ENCODE data around the gene TPM4.
A peak's percentile ranks its signal among the peaks of the same experiment; 100 is the strongest.

Gene TPM4

DNA sequence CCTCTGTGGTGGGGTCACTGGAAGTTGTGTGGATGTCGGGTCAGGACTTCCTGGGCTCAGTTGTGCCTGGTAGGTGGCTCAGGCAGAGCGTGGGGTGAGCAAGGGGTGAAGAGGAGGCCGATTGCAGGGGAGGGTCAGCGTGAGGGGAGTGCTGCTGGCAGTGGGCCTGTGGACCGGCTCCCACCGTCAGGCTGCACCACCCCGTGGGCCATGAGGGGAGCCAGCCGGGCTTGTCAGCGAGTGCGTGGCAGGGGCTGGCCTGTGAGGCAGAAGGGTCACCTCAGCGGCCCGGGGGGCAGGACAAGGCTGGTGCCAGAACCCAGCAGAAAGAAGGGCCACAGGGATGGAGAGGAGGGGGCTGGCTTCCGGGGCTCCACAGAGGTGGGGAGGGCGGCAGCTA lies 48.7 kb downstream of the TPM4 start:
- no peak for DNase-seq (ENCODE audit: low read depth in 1 of 2, low spot score in 1 of 2)

DNA sequence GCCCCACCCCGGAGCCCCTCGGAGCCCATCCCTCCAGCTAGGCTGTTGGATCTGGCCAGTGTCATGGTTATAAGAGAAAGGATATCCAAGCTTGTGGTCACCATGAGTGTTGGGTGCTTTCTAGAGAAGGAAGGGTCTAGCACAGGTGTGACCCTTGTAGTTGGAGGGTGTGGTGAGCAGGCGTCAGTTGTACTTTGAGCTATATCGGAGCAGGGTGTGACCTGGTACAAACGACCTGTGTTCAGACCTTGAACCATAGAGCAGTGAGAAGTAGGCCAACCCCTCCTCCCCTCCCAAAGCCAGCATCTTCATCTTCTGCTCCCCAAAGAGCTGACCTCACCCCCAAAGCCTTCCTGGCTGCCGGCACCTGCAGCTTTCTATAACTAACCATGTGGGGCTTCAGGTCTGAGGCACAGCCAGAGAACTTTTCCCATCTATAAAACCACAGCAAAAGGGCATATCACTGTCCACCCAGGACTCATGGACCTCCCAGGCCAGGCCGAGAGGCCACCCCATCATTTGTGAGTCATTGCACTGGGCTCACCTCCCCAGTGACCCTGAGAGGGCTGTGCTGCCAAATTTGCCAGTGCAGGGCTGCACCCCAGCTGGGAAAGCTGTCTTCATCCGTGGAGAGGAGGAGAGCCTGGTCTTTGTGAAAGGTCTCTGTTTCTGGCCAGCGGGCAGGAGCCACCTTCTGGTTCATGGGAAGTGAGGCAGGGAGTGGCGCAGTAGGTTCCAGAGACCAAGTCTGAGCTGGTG lies 49.6 kb downstream of the TPM4 start:
- no peak for DNase-seq (ENCODE audit: low read depth in 1 of 2, low spot score in 1 of 2)

DNA sequence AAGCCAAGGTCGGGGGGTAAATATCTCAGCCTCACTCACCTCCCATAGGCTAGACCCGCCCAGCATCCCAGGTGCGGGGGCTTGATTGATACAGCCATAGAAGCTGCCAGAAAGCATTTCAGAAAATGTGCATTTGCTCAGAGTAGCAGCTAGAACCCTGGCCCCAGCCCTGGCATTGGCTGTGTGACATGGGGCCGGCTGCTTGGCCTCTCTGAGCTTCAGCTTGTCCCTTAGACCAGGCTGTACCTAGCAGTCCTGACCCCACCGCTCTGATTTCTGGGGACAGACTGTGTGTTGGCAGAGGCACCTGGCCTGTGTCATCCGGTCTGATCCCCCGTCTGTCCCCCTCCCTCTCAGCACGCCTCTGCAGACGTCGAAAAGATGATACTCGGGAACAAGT lies 50.8 kb downstream of the TPM4 start:
- DNase-seq (ENCODE audit: low read depth in 1 of 2, low spot score in 1 of 2): no peak

DNA sequence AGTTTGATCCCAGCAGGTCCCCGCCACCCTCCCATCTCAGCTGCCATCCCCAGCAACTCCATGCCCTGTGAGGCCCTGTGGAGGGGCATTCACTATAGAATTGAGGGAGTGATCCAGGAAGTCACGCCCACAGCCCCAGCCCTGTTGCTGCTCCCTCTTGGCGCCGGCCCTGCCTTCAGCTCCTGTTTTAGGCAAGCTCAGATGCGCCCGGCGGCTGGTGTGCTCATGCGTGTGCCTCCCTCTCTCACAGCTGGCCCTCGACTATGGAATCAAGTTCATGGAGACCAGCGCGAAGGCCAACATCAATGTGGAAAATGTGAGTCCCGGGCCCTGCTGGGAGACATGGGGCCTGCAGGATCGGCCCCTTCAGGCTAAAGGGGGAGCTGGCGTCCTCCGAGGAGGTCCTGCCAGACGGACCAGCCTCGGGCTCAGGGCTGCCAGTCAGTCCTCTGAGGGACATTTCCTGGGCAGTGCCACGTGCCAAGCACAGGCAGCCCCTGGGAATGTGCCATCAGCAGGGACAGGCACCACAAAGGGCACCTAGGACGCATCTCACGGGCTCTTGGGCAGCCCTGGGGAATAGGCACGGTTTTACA lies 51.6 kb downstream of the TPM4 start:
- no peak for DNase-seq (ENCODE audit: low read depth in 1 of 2, low spot score in 1 of 2)

DNA sequence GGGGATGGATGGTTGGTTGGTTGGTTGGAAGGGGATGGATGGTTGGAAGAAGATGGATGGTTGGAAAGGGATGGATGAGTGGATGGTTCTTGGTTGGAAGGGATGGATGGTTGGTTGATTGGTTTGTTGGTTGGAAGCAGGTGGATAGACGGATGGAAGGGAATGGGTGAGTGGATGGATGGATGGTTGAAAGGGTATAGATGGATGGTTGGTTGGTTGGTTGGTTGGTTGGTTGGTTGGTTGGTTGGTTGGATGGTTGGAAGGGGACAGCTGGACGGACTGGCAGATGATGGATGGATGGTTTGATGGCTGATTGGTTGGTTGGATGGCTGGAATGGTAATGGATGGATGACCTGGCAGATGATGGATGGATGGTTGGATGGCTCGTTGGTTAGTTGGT lies 55.4 kb downstream of the TPM4 start:
- DNase-seq (ENCODE audit: low read depth in 1 of 2, low spot score in 1 of 2): no peak

DNA sequence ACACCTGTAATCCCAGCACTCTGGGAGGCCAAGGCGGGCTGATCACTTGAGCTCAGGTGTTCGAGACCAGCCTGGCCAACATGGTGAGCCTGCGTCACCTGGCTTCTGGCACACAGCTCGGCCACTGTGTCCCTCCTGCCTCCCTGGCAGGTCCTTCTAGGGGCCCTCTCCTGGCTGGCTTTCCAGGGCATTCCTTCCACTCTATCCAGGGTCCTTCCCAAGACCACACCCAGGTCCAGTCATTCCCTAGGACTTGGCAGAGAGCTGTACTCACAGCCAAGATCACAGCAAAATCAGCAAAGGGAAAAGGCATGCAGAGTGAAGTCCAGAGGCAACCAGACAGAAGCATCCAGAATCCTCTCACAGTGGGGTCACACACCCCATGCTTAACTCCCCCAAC lies 57.5 kb downstream of the TPM4 start:
- DNase-seq (ENCODE audit: low read depth in 1 of 2, low spot score in 1 of 2): no peak

DNA sequence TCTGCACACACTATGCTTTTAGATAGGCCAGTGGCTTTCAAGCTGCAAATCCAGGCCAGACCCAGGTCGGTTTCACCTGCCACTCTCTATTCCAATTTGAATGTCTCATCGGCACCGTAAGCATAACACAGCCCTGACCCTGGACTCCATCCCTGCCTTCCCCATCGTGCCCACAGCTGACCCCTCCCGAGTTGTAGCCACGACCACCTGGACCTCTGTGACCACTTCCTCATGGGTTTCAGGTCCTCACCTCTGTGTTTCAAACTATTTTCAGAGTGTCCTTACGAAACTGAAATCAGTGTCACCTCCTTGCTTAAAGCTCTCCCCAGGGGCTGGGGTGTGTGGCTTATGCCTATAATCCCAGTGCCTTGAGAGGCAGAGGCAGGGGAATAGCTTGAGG lies 58.2 kb downstream of the TPM4 start:
- no peak for DNase-seq (ENCODE audit: low read depth in 1 of 2, low spot score in 1 of 2)

DNA sequence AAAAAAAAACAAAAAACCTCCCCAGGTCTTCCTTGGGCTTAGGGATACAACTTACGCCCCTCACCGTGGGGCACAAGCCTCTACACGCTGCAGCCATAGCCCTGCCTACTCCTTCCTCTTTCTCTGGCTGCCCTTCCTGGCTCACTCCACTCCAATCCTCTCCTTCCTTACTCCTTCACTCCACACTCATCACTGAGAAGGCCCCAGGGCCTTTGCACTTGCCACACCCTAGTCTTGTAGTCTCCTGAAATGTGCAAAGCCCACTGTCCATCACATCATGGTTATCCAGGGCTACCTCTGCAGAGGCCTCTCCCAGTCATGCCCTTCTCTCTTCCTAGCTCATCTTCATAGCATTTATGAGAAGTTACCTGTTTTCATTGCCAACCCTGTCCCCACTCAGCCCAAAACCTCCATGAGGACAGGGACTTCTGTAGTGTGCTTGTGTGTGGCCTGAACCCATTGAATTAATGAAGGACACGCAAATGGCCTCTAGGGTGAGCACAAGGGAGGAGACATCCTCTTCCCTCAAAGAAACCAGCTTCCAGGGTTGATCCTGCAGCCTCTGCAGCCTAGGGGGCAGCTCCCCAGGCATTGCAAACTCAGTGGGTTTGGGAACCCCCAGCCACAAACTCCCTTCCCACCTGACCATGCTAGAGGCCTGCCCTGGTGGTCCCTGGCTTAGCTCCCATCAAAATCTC lies 59.3 kb downstream of the TPM4 start:
- no peak for DNase-seq (ENCODE audit: low read depth in 1 of 2, low spot score in 1 of 2)

DNA sequence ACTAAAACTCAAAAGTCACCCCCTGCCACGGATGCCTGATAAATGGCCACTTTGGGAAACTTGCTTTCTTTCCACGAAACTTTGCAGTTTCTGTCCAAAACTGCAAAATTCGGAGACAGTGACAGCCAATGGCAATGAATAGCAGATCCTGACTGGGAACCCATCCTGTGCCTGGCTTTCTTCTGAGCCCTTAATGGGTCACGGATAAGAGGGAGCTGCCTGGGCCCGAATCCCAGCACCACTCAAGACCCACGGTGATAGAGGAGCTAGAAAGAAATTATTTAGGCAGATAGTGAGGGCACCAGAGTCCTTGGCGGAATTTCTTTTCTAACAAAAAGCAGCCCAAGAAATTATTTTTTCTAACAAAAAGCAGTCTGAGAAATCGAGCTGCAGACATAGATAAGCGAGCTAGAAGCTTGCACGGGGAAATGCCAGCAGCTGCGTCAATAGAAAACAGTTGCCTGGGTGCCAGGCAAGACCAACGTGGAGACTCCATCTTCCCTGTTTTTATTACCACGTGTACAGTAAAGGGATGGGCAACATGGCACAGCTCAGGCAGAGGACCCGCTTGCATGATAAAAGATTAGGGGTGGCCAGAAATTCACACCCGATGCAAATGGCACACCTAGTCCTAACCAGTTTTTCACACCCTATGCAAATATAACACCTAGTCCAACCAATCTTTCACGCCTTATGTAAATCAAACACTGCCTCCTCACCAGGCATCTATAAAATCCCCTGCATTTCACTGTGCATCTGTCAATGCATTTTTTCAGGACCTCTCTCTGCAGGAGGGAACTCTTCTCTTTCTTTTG lies 60.1 kb downstream of the TPM4 start:
- no peak for DNase-seq (ENCODE audit: low read depth in 1 of 2, low spot score in 1 of 2)

DNA sequence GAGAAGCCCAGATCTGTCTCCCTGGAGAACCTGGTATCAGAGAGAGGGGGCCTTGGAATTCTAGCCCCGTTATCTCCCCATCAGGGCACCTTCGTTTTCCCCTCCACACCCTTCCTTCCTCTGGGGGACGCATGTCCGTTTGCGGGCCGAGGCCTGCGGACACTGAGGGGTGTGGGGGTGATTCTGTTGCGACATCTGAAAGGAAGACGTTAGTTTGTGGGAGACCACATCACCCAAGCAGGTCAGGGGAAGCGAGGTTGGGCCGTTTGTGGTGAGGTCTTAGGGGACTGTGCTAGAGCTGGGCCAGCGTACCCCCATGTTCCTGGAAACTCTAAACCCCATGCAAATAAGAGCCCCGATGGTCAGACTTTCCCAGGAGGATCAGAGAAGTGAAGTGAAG lies 63.5 kb downstream of the TPM4 start:
- no peak for DNase-seq (ENCODE audit: low read depth in 1 of 2, low spot score in 1 of 2)

DNA sequence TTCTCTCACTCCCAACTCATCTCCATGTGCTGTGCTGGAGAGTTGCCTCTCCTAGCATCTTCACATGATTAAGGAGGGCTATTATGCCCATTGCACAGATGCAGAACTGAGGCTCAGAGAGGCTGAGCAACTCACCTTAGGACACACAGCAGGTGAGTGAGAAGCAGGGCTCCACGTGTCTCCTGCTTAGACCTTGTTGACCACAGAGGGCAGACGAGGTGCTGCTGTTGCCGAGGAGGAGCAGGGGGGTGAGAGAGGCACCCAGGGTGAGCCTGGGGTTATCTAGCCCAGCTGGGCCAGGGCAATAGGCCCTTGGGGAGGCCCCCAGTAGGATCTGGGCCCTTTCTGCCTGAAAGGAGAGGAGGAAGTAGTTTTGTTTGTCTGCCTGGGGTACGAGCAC lies 64.7 kb downstream of the TPM4 start:
- DNase-seq (ENCODE audit: low read depth in 1 of 2, low spot score in 1 of 2): no peak

DNA sequence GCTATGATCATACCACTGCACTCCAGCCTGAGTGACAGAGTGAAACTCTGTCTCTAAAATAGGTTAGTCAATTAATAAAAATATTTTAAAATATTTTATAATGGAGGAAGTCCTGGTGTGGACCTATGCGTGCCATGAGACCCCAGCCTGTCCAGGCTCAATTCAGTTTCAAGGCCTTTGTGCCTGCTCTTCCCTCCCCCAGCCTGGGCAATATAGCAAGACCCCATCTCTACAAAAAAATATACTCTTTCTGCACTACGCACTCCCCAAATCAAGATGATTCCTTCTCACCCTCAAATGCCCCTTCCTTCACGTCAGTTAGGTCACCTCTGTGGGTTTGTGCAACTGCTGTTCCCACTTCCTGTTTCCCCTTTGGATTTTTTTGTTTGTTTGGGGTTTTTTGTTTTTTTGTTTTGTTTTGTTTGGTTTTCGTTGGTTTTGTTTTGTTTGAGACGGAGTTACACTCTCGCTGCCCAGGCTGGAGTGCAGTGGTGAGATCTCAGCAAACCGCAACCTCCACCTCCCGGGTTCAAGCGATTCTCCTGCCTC lies 65.8 kb downstream of the TPM4 start:
- DNase-seq (ENCODE audit: low read depth in 1 of 2, low spot score in 1 of 2): no peak

DNA sequence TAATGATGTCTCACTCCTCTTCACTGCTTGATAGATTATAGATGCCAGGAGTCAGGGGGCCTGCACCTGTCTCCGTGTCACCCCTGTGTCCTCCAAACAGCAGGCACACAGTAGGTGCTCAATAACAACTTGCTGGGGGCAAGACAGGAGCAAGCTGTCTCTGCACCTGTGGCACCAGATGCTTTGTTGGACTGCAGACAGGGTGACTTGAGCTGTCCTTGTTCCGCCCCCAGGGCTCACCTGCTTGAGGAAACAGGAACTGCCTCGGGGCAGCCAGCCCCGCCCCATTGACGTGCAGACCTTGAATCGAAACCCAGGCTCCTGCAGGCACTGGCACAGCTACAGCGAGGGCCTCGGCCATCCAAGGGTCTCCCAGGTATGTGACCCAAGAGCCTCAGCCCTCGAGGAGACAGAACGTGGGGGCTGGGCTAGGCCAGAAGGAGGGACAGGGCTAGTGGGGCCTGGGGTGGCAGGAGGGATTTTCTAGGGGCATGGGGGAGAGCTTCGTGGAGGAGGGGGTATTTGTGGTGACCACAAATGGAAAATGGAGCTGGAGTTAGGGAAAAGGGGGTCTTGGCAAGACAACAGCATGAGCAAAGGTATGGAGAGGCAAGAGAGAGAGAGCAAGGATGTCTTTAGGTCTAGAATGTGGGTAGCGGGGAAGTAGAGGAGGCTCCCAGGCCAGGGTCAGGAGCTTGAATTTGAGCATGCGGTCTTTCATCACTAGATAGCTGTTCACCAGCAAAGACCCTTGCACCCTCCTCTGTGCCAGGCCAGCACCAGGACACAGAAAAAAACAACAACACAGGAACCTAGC lies 67.3 kb downstream of the TPM4 start, which contains the start of gene HSH2D:
Gene HSH2D, plus strand, starts transcription at position 287 of the 817 bp plus-strand sequence. CDS start 5,066 bp downstream, outside the sequence.
- DNase-seq (ENCODE audit: low read depth in 1 of 2, low spot score in 1 of 2): peak; percentile 54 to 60

DNA sequence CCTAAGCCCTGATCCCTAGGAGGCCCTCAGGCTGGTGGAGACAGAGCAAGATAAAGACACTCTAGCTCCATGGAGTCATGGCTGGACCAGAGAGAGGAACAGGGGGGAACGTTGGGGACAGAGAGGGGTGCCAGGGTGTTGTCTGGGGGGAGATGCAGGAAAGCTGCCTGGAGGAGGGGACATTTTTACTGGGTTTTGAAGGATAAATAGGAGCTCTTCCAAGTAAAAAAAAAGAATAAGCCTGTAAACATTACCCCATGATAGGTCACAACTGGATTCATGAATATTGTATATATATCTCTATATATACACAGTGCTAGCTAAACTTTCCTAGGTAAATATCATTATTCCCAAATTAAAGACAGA lies 67.9 kb downstream of the TPM4 start:
- no peak for DNase-seq (ENCODE audit: low read depth in 1 of 2, low spot score in 1 of 2)

DNA sequence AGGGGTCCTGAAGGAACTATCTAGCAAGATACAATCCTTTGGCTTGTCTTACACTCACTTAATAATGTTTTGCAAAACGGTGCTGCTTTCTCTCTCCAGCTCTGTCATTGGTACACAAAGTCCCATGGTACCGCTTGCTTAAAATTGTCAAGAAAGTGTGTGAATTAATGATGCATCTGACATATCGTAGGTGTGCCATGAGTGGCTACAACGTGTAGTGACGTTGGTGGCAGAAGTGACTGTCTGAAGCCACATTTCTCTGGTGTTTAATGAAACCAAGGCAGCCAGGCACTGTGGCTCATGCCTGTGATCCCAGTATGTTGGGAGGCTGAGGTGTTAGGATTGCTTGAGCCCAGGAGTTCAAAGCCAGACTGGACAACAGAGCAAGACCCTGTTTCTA lies 69.8 kb downstream of the TPM4 start:
- no peak for DNase-seq (ENCODE audit: low read depth in 1 of 2, low spot score in 1 of 2)

DNA sequence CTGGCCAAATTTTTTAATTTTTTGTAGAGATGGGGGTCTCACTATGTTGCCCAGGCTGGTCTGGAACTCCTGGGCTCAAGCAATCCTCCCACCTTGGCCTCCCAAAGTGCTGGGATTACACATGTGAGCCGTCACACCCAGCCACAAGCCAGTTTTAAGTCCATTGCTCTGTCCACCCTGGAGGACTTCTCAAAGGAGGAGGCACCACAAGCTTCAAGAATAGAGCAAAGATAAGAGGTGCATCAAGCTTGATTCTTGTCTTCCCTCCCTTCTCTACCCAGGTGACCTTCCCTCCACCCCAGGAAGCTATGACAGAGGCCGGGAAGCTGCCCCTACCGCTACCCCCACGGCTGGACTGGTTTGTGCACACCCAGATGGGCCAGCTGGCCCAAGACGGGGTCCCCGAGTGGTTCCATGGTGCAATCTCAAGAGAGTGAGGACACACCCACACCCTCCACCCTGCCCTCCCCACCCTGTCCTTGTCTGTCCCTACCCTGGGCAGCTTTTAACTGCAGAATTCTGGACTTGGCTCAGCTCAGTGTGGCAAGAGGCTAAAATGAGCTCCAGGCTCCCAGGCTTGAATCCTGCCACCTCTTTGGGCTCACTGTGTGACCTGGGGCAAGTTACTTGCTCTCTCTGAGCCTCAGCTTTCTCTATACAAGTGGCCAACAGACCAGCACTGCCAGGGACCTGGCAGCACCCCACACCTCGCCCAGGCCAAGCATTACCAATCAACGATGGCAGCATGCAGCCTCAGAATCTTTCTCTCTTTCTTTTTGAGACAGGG lies 72.3 kb downstream of the TPM4 start:
- no peak for DNase-seq (ENCODE audit: low read depth in 1 of 2, low spot score in 1 of 2)

Measured in activated T-helper 1 cell treated with anti-CD3 and anti-CD28 coated beads, Interleukin-2, amount 50 U/mL, for 16 hours (primary cell).